ENCODE measurements around the gene MROH9. TPM values are rescaled to one million over a fixed set of nuclear protein-coding genes. Genes with fewer than 3 reads are reported as not detected.

Gene MROH9
- total RNA-seq, 2 donors from 2014 or later: not detected

GRCh38 chr1:170970256-170970655 is 34.9 kb downstream of the MROH9 start:
- intact Hi-C loops (cut with DNase I): no loop called here
- Histone ChIP-seq H3K4me1 (no peaks in the 10 kb centered on the region), H3K9ac (ENCODE audit: low read depth in 2 of 2, low read length in 2 of 2) (no peak overlapping the region), H3K27me3 (no peaks in the 10 kb centered on the region), H3K36me3 (no peaks in the 10 kb centered on the region), H3K27ac (no peak overlapping the region), H3K4me3 (no peak overlapping the region), H3K9me3 (no peaks in the 10 kb centered on the region)
- no peak for TF ChIP-seq CTCF (IDR thresholded peaks at IDR 0.05)
- DNase-seq: no peak

DNA sequence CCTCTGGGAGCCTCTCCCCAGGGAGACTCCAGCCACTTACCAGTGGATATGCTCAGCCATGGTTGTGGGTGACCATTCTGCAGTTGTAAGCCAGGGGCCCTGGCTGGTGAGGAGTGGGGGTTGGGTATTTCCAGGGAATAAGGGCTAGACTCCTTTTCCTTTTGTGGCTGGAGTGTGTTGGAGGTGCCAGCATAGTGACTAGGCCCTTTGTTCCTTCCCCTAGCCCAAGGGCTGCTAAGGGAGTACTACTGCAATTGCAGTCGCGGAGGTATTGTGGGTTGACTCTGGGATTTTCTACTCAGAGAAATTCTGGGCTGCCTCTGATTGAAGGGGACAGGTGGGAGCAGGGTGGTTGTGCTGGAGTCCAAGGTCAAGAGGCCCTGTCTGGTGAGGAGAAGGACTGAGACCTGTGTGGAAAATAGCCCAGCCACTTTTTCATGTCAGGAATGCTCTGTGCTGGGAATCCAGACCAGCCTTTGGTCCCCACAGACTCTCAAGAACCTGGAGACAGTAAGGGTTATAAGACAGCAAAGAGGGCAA is 43.1 kb downstream of the MROH9 start:
- H3K9ac ChIP-seq (ENCODE audit: low read depth in 2 of 2, low read length in 2 of 2): no peak overlapping the region

GRCh38 chr1:170985406-170985805 is 50.1 kb downstream of the MROH9 start:
- H3K27me3 ChIP-seq: no peaks in the 10 kb centered on the region
- intact Hi-C loops (cut with DNase I): no loop called here
- H3K4me3 ChIP-seq: no peak overlapping the region
- no peaks in the 10 kb centered on the region for H3K9me3 ChIP-seq
- DNase-seq: no peak
- no peaks in the 10 kb centered on the region for H3K4me1 ChIP-seq
- H3K9ac ChIP-seq (ENCODE audit: low read depth in 2 of 2, low read length in 2 of 2): no peak overlapping the region
- no peak for TF ChIP-seq CTCF (IDR thresholded peaks at IDR 0.05)
- no peak overlapping the region for H3K27ac ChIP-seq
- H3K36me3 ChIP-seq: no peaks in the 10 kb centered on the region

More for the DNA sequence above, 43.1 kb downstream of the MROH9 start:
- no peak overlapping the region for H3K27ac ChIP-seq
- no peak overlapping the region for H3K4me3 ChIP-seq
- DNase-seq: no peak
- no peaks in the 10 kb centered on the region for H3K36me3 ChIP-seq
- no peaks in the 10 kb centered on the region for H3K27me3 ChIP-seq
- no peak for TF ChIP-seq CTCF (IDR thresholded peaks at IDR 0.05)
- no peaks in the 10 kb centered on the region for H3K4me1 ChIP-seq
- no peaks in the 10 kb centered on the region for H3K9me3 ChIP-seq
- intact Hi-C loops (cut with DNase I): no loop called here

- Histone ChIP-seq H3K4me3 (no peak overlapping the region), H3K9me3 (no peaks in the 10 kb centered on the region), H3K9ac (ENCODE audit: low read depth in 2 of 2, low read length in 2 of 2) (no peak overlapping the region), H3K27ac (no peak overlapping the region), H3K4me1 (no peaks in the 10 kb centered on the region), H3K27me3 (no peaks in the 10 kb centered on the region), H3K36me3 (no peaks in the 10 kb centered on the region)
- intact Hi-C loops (cut with DNase I): no loop called here
- DNase-seq: no peak
- TF ChIP-seq CTCF (IDR thresholded peaks at IDR 0.05): no peak
Measured at GRCh38 chr1:170986901-170987300, 51.6 kb downstream of the MROH9 start.

- no peaks in the 10 kb centered on the region for H3K36me3 ChIP-seq
- intact Hi-C loops (cut with DNase I): no loop called here
Measured at GRCh38 chr1:170987424-170987823, 52.1 kb downstream of the MROH9 start.

More at GRCh38 chr1:170987424-170987823, 52.1 kb downstream of the MROH9 start:
- H3K9me3 ChIP-seq: no peaks in the 10 kb centered on the region
- no peak for DNase-seq
- H3K27ac ChIP-seq: no peak overlapping the region
- H3K27me3 ChIP-seq: no peaks in the 10 kb centered on the region
- no peak overlapping the region for H3K9ac ChIP-seq (ENCODE audit: low read depth in 2 of 2, low read length in 2 of 2)
- no peak overlapping the region for H3K4me3 ChIP-seq
- TF ChIP-seq CTCF (IDR thresholded peaks at IDR 0.05): no peak
- no peaks in the 10 kb centered on the region for H3K4me1 ChIP-seq

All from colonic mucosa (tissue), 4 donors.